ENCODE results near the gene TIGD2.
A peak's percentile ranks its signal among the peaks of the same experiment; 100 is the strongest.

The TIGD2 gene

DNA sequence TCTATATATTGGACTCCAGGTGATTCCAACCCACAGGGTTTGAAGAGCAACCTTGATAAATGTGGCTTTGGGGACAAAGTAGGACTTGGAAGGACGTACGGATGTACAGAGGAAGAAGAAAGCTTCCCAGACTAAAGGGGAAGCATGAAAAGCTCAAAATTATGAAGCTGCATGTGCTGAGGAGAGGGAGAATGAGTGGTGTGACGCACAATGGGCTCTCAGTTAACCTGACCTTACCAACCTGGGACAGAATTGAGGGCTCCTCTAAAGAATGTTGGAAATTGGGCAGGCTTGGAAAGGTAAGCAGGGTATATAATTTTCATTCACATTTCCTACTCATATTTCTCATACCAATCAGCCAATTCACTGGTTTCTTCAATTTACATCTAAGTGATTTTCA, 10.5 kb upstream of the TIGD2 start:
- WGBS: 87% methylated on average over 3 of the region's 3 CpGs
- no peaks in the 10 kb centered on the region for H3K4me1 ChIP-seq (ENCODE audit: insufficient read depth, low read length)
- H3K27ac ChIP-seq (ENCODE audit: low read depth, low read length): no peak overlapping the region

DNA sequence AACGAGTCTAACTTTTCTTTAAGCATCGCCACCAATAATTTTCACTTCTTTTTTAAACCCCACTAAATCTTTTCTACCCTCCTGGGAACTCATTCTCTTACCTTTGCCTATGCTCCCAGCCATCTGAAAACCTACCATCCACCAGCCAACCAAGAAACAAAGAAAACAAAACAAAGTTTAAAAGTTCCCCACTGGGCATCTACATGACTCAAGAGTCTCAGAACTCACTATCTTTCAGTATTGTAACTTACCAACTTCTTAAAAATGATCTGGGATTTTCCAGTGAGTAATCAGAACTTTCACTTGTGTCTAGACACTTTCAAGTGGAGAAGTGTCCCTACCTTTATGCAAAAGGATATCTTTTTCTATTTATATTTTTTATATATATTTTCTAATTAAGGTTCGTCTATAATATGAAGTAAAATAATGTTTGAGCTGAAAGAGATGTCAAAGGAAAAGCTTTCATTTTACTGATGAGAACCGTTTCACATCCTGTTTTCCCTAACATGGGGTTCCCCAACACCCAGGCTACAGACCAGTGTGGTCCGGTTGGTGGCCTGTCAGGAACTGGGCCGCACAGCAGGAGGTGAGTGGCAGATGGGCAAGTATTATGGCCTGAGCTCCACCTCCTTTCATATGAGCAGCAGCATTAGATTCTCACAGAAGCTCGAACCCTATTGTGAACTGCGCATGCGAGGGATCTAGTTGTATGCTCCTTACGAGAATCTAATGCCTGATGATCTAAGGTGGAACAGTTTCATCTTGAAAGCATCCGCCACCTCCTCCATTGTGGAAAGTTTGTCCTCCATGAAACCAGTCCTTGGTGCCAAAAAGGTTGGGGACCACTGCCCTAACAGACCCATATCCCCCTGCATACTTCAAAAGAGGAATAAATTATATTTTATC, 9.8 kb upstream of the TIGD2 start:
- no peaks in the 10 kb centered on the region for H3K4me1 ChIP-seq (ENCODE audit: insufficient read depth, low read length)
- no peaks in the 10 kb centered on the region for H3K36me3 ChIP-seq (ENCODE audit: insufficient read depth, low read length)
- no peaks in the 10 kb centered on the region for H3K9me3 ChIP-seq (ENCODE audit: insufficient read depth, low read depth, low read length)
- WGBS: 96% methylated on average over 10 of the region's 11 CpGs
- H3K9ac ChIP-seq (ENCODE audit: low read depth, low read length): no peak overlapping the region
- H3K27ac ChIP-seq (ENCODE audit: low read depth, low read length): no peak overlapping the region
- H3K27me3 ChIP-seq (ENCODE audit: insufficient read depth, low read length): no peaks in the 10 kb centered on the region
- H3K4me3 ChIP-seq (ENCODE audit: low read length): no peak overlapping the region

More for the DNA sequence above, 10.5 kb upstream of the TIGD2 start:
- H3K36me3 ChIP-seq (ENCODE audit: insufficient read depth, low read length): no peaks in the 10 kb centered on the region
- H3K4me3 ChIP-seq (ENCODE audit: low read length): no peak overlapping the region
- H3K9me3 ChIP-seq (ENCODE audit: insufficient read depth, low read depth, low read length): no peaks in the 10 kb centered on the region
- H3K9ac ChIP-seq (ENCODE audit: low read depth, low read length): no peak overlapping the region
- H3K27me3 ChIP-seq (ENCODE audit: insufficient read depth, low read length): no peaks in the 10 kb centered on the region

DNA sequence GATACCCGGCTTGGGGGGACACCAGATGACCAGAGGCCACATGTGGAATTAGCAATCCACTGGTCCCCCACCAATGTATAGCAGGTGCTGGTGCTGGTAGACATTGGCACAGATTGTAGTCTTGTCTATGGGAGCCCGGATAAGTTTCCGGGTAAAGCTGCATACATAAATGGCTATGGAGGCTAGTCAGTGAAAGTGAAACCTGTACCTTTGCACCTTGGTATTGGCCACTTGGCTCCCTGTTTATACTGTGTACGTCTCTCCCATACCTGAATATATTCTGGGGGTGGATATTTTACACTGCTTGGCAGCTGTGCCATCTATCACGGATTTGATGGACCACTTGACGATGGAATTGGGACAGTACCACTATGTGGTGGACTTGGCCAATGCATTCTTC, 5.6 kb upstream of the TIGD2 start:
- 82% methylated on average over 6 of the region's 6 CpGs for WGBS
- no peak overlapping the region for H3K27ac ChIP-seq (ENCODE audit: low read depth, low read length)
- H3K9me3 ChIP-seq (ENCODE audit: insufficient read depth, low read depth, low read length): no peaks in the 10 kb centered on the region
- H3K36me3 ChIP-seq (ENCODE audit: insufficient read depth, low read length): no peaks in the 10 kb centered on the region
- peaks cover 20% of the 10 kb centered on the region for H3K27me3 ChIP-seq (ENCODE audit: insufficient read depth, low read length)
- H3K9ac ChIP-seq (ENCODE audit: low read depth, low read length): no peak overlapping the region
- H3K4me3 ChIP-seq (ENCODE audit: low read length): no peak overlapping the region
- H3K4me1 ChIP-seq (ENCODE audit: insufficient read depth, low read length): peaks cover 5% of the 10 kb centered on the region; the same call in 1 of the 2 replicates

DNA sequence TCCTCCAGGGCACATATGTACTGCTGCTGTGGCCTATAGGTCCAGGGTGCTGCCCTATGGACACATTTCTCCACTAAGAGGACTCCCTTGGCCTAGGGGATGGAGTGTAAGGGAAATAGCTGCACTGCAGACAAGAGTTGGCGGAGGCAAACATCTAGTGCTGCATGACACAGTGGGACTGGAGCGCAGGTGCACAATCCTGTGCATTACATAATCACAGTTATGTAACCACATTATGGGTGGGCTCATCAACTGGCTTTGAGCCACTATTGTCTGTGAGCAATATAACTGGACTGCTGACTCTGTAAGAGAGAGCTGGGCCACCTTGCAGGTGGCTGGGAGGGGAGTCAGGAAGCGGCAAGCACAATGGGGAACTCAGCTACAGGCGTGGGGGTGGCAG, 3.2 kb upstream of the TIGD2 start:
- H3K36me3 ChIP-seq (ENCODE audit: insufficient read depth, low read length): no peaks in the 10 kb centered on the region
- H3K4me3 ChIP-seq (ENCODE audit: low read length): no peak overlapping the region
- WGBS: 98% methylated on average over 4 of the region's 4 CpGs
- peaks cover 5% of the 10 kb centered on the region; the same call in 1 of the 2 replicates for H3K4me1 ChIP-seq (ENCODE audit: insufficient read depth, low read length)
- peaks cover 36% of the 10 kb centered on the region for H3K27me3 ChIP-seq (ENCODE audit: insufficient read depth, low read length)
- H3K27ac ChIP-seq (ENCODE audit: low read depth, low read length): no peak overlapping the region
- H3K9me3 ChIP-seq (ENCODE audit: insufficient read depth, low read depth, low read length): no peaks in the 10 kb centered on the region
- H3K9ac ChIP-seq (ENCODE audit: low read depth, low read length): no peak overlapping the region

DNA sequence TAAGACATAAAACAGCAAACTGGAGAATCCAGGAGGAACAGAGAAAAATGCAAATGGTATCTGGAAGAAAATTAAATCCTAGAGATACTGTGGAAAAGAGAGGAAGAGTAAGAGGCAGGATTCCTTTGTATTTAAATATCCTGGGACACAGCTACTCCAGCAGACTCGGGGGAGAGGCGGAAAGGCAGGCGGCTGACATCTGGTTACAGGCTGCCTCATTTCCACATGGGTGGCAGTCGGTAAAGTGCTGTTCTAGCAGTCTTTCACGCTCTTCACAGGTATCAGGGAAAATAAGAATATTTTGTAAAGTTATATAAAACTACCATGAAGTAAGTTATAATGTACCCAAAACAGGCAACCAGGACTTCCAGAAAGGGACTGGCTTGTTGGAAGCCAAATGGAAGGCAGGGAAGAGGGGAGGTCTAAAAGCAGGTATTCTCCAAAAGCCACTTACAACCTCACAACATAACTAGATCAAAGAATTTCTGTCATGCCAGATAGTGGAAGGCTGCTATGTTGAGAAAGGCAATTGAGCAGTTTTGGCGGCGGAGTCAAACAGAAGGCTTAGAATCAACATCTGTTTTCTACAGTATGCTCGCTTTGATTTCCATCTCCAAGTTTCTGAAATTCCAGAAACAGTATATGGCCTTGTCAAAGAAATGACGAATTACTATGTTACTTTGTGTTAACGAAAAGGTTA, 1.3 kb upstream of the TIGD2 start:
- peaks cover 5% of the 10 kb centered on the region; the same call in 1 of the 2 replicates for H3K4me1 ChIP-seq (ENCODE audit: insufficient read depth, low read length)
- no peak overlapping the region for H3K27ac ChIP-seq (ENCODE audit: low read depth, low read length)
- 0 out of 2 replicates have a peak overlapping the region, but pooled peaks have one; percentile 58 for H3K9ac ChIP-seq (ENCODE audit: low read depth, low read length)
- peak overlapping the region; percentile 79 for H3K4me3 ChIP-seq (ENCODE audit: low read length)
- WGBS: 48% methylated on average over 8 of the region's 10 CpGs
- peaks cover 36% of the 10 kb centered on the region for H3K27me3 ChIP-seq (ENCODE audit: insufficient read depth, low read length)
- H3K9me3 ChIP-seq (ENCODE audit: insufficient read depth, low read depth, low read length): no peaks in the 10 kb centered on the region
- H3K36me3 ChIP-seq (ENCODE audit: insufficient read depth, low read length): no peaks in the 10 kb centered on the region

DNA sequence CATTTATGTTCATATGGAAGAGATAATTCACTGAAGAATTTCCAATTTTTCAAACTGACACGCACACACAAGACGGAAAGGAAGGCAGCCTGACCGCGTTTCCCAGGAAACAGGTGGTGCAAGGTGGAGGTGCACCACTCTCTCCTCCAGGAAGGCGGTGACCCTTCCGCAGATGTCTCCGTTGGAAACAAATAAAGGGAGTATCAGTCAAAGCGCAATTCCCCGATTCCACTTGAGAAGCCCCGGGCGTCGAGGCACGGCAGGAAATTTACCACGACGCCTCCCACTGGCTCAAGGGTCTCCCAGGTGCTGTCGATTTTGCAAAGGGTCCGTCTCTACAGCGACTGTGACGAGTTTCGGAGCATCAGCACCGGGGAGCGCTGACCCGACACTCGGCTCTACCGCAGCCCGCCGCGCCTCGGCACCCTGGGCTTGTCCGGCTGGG, 770 bp upstream of the TIGD2 start:
- Histone ChIP-seq H3K9me3 (ENCODE audit: insufficient read depth, low read depth, low read length) (no peaks in the 10 kb centered on the region), H3K9ac (ENCODE audit: low read depth, low read length) (peak overlapping the region; percentile 58; the same call in 1 of the 2 replicates), H3K36me3 (ENCODE audit: insufficient read depth, low read length) (no peaks in the 10 kb centered on the region), H3K27ac (ENCODE audit: low read depth, low read length) (no peak overlapping the region), H3K4me1 (ENCODE audit: insufficient read depth, low read length) (peaks cover 5% of the 10 kb centered on the region; the same call in 1 of the 2 replicates), H3K27me3 (ENCODE audit: insufficient read depth, low read length) (peaks cover 36% of the 10 kb centered on the region), H3K4me3 (ENCODE audit: low read length) (peak overlapping the region; percentile 79)
- under 1% methylated on average over 30 of the region's 30 CpGs for WGBS

DNA sequence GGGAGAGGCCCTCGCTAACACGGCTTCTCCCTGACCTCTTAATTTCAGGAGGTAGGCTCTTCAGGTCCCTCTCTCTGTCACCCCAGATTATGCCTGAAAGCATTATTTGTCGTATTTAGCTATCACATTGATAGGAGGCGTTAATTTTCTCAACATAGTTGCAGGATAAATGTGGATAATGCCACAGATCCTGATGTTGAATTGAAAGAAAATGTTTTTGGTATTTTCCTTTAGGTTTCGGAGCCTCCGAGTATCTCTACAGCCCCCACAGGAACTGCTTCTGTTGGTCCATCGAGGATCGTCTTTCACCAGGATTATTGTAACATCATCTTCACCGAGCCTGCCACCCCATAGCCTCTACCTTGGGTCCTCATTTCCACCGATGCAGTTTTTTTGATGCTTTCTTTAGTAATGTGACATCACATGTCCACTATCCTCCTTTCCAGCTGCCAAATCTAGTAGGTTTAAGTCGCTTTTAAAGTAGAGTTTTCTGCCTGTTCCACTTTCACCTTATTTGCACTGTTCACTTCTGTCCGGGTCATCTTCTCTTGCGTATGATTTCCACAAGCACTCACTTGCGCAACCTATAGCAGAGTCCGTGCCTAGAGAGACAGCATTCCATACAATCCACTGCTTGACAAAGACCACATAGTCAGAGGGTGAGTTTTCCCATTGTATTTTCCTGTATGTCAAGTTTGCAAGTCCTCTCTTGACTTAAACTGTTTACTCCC, 665 bp downstream of the TIGD2 start:
- H3K4me3 ChIP-seq (ENCODE audit: low read length): peak overlapping the region; percentile 79
- peaks cover 36% of the 10 kb centered on the region for H3K27me3 ChIP-seq (ENCODE audit: insufficient read depth, low read length)
- H3K9ac ChIP-seq (ENCODE audit: low read depth, low read length): peak overlapping the region; percentile 87
- peaks cover 5% of the 10 kb centered on the region; the same call in 1 of the 2 replicates for H3K4me1 ChIP-seq (ENCODE audit: insufficient read depth, low read length)
- H3K36me3 ChIP-seq (ENCODE audit: insufficient read depth, low read length): no peaks in the 10 kb centered on the region
- peak overlapping the region; percentile 46; the same call in 1 of the 2 replicates for H3K27ac ChIP-seq (ENCODE audit: low read depth, low read length)
- WGBS: 31% methylated on average over 15 of the region's 15 CpGs
- H3K9me3 ChIP-seq (ENCODE audit: insufficient read depth, low read depth, low read length): no peaks in the 10 kb centered on the region

DNA sequence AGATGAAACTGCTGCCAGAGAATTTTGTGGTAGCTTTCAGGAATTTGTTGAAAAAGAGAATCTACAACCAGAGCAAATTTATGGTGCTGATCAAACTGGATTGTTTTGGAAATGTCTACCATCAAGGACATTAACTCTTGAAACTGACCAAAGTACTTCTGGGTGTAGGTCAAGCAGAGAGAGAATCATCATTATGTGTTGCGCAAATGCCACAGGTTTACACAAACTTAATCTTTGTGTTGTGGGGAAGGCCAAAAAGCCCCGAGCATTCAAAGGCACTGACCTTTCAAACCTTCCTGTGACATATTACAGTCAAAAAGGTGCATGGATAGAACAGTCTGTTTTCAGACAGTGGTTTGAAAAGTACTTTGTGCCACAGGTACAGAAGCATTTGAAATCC, 2.1 kb downstream of the TIGD2 start:
- no peak overlapping the region for H3K9ac ChIP-seq (ENCODE audit: low read depth, low read length)
- H3K4me1 ChIP-seq (ENCODE audit: insufficient read depth, low read length): peaks cover 5% of the 10 kb centered on the region; the same call in 1 of the 2 replicates
- H3K27me3 ChIP-seq (ENCODE audit: insufficient read depth, low read length): peaks cover 36% of the 10 kb centered on the region
- no peak overlapping the region for H3K4me3 ChIP-seq (ENCODE audit: low read length)
- WGBS: 97% methylated on average over 2 of the region's 2 CpGs
- H3K9me3 ChIP-seq (ENCODE audit: insufficient read depth, low read depth, low read length): no peaks in the 10 kb centered on the region
- no peak overlapping the region for H3K27ac ChIP-seq (ENCODE audit: low read depth, low read length)
- H3K36me3 ChIP-seq (ENCODE audit: insufficient read depth, low read length): no peaks in the 10 kb centered on the region

DNA sequence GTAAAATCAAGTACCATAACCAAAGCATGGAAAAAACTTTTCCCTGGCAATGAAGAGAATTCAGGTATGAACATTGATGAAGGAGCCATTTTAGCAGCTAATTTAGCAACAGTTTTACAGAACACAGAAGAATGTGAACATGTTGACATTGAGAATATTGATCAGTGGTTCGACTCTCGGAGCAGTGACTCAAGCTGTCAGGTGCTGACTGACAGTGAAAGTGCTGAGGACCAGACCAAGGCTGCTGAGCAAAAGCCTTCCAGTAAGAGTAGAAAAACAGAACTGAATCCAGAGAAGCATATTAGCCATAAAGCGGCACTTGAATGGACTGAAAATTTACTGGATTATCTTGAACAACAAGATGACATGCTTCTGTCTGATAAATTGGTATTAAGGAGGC, 2.8 kb downstream of the TIGD2 start:
- 96% methylated on average over 3 of the region's 3 CpGs for WGBS

DNA sequence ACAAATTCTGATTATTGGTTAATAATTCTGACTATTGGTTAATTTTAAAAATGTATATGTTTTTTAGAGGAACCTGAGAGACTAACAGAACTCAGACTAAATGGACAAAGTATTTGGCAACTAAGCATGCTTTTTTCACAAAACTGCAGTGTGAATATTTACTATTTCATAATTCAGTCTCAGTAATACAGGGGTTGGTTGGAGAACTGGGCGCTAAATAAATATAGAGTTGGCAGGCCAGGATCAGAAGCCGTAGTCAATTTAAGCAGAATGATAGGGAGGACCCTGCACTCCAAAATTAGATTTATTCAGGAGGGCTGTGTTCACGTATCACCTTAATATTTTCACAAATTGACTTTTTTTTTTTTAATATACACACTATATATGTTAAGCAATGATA, 5.8 kb downstream of the TIGD2 start:
- Histone ChIP-seq H3K4me3 (ENCODE audit: low read length) (no peak overlapping the region), H3K27me3 (ENCODE audit: insufficient read depth, low read length) (peaks cover 4% of the 10 kb centered on the region), H3K9me3 (ENCODE audit: insufficient read depth, low read depth, low read length) (no peaks in the 10 kb centered on the region), H3K36me3 (ENCODE audit: insufficient read depth, low read length) (no peaks in the 10 kb centered on the region), H3K9ac (ENCODE audit: low read depth, low read length) (no peak overlapping the region), H3K27ac (ENCODE audit: low read depth, low read length) (no peak overlapping the region), H3K4me1 (ENCODE audit: insufficient read depth, low read length) (no peaks in the 10 kb centered on the region)
- 80% methylated on average over 2 of the region's 3 CpGs for WGBS

More for the DNA sequence above, 2.8 kb downstream of the TIGD2 start:
- H3K4me3 ChIP-seq (ENCODE audit: low read length): no peak overlapping the region
- H3K27ac ChIP-seq (ENCODE audit: low read depth, low read length): no peak overlapping the region
- no peak overlapping the region for H3K9ac ChIP-seq (ENCODE audit: low read depth, low read length)
- peaks cover 32% of the 10 kb centered on the region for H3K27me3 ChIP-seq (ENCODE audit: insufficient read depth, low read length)
- H3K4me1 ChIP-seq (ENCODE audit: insufficient read depth, low read length): peaks cover 5% of the 10 kb centered on the region; the same call in 1 of the 2 replicates
- H3K36me3 ChIP-seq (ENCODE audit: insufficient read depth, low read length): no peaks in the 10 kb centered on the region
- no peaks in the 10 kb centered on the region for H3K9me3 ChIP-seq (ENCODE audit: insufficient read depth, low read depth, low read length)
